Skeletal muscle cell (primary cell): ENCODE results near the gene ROR1.
"Not testable (repeated sequence)": the region's sequence is repeated elsewhere in the genome, so short reads cannot be mapped to it uniquely, and the experiment has no call there.

ENCODE experiments used
- DNase-seq: peaks from one replicate; pipeline ENCODE4 v3.0.0-alpha.2; 2010; ENCODE audit warnings: low read depth
- H3K4me3 ChIP-seq: 2 replicates; pipeline ENCODE4 v1.5.1; 2011; ENCODE audit warnings: low read depth, mild to moderate bottlenecking, control low read depth, low read length, moderate library complexity

Gene ROR1

DNA sequence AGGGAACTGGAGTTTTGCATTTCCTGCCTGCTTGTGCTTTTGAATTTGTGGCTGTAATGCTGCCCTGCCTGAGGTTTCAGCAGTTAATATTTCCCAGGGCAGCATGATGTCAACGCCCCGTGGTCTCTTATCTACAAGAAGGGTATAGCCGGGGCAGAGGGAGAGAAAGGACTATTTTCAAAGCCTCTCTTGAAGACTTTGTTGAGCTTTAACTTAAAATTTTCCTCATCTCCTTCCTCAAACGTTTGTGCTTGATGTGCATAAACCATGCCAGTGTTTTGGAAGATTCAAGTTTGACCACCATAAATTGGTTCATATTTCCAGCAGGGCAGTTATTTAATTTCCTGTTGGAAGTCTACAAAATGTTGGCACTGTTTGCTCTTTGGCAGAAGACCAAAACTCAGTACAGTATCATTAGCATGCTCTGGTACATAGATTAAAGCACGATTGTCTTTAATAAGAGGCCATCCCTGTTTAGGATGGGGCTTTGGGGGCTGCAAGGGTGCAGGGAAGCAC lies 43.4 kb downstream of the ROR1 start:
- no peak overlapping the region for H3K4me3 ChIP-seq
- no peak for DNase-seq

DNA sequence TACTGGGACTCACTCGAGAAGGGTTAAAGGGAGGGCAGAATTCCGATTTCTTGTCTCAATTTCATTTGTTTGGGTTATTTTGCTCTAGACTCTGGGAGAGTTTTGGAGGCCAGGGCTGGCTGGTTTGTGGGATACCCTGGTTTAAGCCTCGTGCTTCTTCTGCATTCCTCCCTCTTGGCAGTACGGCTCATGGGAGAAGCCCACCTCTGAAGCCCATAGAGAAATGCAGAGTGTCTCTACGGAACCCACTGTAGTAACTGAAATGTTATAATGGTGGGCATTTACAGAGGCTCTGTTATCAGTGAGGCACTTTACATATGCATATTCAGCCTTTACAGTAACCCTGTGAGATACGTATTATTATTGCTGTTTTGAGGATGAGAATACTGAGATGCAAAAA lies 43.9 kb downstream of the ROR1 start:
- no peak overlapping the region for H3K4me3 ChIP-seq
- no peak for DNase-seq

DNA sequence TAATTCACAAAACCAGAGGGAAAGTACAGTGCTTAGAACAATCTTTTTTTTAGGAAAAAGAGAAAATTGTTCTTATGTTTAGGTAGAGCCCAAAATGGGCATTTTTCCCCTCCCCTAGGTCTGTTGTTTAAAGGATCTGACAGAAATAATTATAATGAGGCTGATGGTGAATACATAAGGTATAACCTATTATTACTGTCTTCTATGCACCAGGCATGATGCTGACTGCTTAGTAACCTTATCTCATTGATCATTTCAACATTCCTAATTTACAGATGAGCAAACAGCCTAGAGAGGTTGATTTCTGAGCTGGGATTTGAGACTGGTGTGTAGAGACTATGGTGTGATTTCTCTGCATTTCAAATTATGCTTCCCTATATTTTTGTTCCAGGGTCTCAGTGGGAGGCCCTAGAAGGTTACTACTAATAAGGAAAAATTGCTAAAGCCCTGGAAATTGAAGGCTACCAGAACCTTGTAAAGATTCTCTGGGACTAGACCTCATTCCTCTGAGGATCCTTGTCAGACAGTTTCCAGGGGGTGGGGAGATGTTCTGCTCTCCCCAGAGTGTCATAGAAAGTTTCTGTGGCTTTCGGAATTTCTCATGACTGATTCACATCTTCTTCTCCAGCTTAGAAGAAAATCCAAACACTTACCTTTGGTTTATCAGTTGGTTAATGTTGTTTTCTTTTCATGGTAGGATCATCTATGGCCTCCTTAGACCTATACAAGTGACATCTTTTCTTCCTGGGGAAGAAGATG lies 44.9 kb downstream of the ROR1 start:
- DNase-seq: no peak
- no peak overlapping the region for H3K4me3 ChIP-seq

DNA sequence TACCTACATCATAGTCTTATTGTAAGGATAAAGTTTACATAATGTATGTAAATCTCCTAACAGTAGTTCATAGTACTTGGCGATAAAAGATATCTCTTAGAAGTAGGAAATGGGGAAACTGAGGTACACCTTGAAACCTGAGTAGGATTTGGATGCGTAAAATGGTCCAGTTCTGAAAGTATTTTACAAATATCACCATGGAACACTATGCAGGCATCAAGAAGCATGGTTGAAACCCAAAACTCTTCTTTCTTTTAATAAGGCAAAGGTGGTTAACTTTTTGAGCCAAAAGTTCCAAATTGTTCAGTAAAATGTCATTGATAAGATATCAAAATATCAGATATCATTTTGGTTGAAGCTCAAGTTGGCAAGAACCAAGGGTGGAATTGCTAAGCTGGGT lies 46.0 kb downstream of the ROR1 start:
- DNase-seq: no peak

DNA sequence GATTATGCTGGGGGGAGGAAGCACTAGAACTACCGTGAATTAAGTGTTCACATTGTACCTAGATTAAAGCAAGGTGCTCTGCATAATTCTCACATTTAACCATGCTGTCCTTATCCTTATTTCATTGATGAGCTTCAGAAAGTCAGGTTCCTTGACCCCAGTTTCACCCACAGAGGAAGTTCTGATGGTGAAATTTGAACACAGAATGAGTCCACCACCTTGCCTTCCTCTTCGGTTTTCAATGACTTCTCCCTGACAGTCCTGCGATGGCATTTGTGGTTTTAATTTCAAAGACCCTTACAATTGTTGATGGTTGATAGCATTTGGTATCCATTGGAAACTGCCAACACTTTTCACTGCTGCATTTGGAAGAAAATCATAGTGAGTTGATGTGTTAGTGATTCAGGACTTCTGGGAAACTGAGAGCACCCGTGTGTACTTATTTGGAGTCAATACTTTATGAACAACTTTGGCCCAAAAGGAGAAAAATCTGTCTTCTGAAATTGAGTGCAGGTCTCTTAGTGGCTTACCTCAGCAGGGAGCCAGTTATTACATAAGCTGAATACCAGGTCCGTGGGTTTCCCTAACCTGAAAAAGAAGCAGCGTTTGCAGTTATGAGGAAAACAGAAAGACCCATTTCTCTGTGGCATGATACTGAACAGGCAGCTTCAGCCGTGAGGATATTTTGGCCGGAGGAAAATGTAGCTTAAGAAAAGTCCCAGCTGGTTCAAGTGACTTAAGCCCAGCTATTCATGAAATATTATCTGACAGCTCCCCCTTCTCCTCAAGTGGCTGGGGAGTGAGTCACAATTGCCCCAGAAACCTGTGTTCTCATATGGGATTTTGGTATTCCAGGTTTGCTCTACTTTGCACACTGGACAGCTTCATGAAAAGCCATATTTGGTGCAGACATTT lies 47.5 kb downstream of the ROR1 start:
- H3K4me3 ChIP-seq: no peak overlapping the region
- no peak for DNase-seq

More for the DNA sequence above, 46.0 kb downstream of the ROR1 start:
- H3K4me3 ChIP-seq: no peak overlapping the region

DNA sequence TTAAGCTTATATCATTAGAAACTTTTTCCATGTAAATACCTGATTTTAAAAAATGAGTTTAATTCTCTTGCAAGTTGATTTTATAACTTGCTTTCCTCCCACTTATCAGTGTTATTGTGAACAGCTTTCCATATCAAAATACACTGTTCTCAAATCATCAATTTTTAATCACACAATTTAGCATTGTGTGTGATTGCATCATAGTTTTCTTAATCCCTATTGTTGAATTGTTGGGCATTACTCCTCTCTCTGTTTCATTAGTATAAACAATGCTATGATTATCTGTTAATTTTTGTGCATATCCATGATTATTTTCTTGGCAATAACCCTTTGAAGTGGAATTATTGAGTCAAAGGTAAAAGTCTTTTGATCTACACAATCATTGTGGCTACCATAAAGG lies 48.7 kb downstream of the ROR1 start:
- no peak overlapping the region for H3K4me3 ChIP-seq
- DNase-seq: no peak

DNA sequence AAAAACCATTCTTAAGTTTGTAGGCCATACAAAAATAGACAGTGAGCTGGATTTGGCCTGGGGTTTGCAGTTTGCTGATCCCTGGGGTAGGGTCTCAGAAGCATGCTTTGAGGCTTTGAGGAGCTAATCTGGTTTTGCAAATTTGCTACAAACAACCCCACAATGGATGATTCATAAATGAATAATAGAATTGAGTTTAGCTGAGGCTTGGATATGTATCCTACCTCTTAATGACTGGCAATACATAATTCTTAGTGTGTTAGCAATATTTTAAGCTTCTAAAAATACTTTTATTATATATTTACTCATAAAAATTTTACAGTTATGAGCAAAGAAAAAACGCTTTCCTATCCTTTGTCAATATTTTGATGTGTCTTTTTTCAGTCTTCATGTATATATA lies 50.6 kb downstream of the ROR1 start:
- DNase-seq: no peak
- no peak overlapping the region for H3K4me3 ChIP-seq

DNA sequence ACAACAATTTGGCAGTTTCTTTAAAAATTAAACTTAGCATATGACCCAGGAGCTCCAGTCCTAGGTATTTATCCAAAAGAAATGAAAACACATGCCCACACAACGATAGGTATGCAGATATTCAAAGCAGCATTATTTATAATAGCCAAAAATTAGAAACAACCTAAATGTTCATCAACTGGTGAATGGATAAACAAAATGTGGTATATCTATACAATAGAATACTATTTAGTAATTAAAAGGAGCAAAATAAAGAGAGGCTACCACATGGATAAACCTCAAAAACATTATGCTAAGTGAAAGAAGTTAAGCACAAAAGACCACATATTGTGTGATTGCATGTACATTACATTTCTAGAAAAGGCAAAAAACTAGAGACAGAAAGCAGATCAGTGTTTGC lies 51.3 kb downstream of the ROR1 start:
- DNase-seq: no peak
- no peak overlapping the region for H3K4me3 ChIP-seq

DNA sequence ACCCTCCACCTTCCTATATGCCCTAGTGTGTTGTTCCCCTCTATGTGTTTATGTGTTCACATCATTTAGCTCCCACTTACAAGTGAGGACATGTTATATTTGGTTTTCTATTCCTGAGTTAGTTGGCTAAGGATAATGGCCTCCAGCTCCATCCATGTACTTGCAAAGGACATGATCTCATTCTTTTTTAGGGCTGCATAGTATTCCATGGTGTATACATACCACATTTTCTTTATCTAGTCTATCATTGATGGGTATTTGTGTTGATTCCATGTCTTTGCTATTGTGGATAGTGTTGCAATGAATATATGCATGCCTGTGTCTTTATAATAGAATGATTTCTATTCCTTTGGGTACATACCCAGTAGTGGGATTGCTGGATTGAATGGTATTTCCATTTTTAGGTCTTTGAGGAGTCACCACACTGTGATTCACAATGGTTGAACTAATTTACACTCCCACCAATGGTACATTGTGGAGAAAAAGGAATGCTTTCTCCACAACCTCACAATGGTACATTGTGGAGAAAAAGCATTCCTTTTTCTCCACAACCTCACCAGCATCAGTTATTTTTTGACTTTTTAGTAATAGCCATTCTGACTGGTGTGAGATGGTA lies 52.5 kb downstream of the ROR1 start:
- not testable (repeated sequence) for H3K4me3 ChIP-seq

DNA sequence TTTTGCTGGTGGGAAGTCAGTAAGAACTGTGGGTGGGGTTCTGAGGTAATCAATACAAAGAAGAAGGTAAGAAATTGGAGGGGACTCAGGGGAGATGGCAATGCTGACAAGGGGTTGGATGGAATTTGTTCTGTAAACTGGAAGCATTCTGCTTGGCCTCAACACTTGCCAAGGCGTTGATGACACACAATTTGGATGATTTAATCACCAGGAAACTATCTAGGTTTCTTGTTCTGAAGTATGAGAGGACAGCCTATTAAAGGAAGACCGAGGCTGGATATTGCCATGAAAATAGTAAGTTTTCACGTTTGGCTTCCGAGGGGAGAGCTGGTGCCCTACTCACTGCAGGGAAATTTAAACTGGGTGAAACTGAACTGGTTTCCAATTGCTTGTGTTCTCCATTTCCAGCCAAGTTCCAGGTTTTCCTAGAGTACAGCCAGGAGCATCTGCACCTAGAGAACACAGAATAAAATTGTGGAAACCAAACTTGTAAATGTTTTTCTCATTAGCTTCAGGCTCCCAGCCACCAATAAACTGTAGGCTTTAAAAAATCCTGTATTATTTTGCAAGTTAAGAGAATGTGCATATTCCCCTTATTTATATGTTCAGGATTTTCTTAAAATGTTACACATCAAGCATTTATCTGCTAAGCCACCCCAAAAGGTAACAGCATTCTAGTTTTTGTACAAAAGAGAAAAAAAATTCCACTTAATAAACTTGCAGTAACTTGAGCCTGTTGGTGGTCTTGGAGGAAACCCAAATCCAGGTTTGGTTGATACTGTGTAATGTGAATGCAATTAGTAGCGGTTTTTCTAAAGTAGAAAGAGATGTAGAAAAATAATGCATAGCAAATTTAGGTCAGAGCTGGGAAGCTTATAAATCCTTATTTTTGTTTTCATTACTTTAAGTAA lies 53.8 kb downstream of the ROR1 start:
- no peak for DNase-seq
- H3K4me3 ChIP-seq: no peak overlapping the region

More for the DNA sequence above, 52.5 kb downstream of the ROR1 start:
- DNase-seq: peak; percentile 65

DNA sequence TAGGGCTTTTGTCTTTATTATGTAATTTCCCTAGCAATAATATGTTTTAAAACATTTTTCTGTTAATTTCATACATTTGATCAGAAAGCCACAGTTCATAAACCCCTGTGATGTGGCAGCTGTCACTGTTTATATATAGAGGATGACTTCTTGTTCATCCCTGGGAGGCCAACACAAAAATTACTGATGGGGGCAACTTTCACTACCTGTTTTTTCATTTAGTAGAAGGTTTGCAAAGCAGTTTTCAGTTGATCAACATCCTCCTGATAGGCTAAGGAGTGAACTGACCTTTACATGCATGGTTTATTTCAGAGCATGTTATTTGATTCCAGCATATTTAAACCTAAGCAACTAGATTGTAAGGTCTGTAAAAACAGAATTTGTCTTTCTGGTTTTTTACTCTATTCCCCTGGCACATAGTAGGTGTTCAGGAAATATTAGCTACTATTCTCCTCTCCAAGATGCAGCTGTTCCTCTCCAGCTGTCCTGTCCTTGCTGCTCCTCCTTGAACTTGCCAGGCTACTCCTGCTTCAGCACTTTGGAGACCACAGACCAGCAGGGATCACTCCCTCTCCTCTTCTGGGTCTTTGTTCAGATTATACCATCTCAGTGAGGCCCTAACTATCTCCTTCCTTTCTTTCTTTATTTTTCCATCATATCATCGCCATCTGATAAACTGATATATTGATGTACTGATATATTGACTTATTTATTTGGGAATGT lies 54.7 kb downstream of the ROR1 start:
- DNase-seq: no peak
- no peak overlapping the region for H3K4me3 ChIP-seq

DNA sequence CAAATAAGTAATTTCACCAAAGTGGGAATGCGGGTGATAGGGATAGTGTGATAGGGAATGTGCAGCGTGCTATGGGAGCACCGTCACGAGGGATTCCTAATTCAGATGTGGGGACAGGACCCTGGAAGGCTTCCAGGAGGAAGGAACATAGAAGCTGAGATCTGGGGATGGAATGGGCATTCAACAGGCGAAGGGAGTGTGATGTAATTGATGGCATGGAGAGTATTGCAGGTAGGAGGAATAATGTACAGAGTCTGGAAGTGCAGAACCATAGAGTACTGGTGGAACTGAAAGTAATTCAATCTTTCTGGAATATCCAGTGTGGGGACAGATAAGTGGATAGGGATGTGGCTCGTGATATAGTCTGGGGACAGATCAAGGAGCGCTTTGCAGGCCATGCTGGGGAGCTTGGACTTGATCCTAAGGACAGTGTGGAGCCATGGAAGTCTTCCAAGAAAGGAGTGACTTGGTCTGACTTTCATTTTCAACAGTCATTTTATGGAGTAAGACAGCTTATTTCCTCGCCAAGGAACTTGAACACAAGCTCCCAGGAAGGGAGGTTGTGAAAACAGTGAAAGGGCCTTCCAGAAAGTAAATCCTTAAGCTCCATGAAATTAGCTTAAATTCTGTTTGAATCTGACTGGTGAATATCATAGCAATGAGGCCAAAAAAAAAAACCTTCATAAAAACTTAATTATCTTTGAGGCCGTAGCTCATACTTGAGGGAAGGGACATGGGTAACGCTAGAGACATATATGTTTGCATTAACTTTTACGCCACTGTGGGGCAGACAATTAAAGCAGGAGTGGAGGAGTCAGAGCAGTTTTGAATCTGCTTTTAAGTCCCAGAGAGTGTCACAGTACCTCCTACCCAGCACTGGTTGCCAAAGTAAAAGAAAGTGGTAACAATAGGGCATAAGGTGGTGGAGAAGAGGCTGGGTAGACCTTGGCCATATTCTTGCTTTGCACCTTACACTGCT lies 55.8 kb downstream of the ROR1 start:
- no peak overlapping the region for H3K4me3 ChIP-seq
- no peak for DNase-seq

DNA sequence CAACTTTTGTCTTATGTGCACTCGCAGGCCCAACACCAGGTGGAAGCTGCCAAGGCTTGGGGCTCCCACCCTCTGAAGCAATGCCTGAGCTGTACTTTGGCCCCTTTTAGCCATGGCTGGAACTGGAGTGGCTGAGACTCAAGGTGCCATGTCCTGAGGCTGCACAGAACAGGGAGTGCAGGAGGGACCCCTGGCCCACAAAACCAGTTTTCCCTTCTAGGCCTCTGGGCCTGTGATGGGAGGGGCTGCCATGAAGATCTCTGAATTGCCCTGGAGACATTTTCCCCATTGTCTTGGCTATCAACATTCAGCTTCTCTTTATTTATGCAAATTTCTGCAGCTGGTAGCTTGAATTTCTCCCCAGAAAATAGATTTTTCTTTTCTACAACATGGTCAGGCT lies 57.6 kb downstream of the ROR1 start:
- DNase-seq: no peak
- H3K4me3 ChIP-seq: no peak overlapping the region

DNA sequence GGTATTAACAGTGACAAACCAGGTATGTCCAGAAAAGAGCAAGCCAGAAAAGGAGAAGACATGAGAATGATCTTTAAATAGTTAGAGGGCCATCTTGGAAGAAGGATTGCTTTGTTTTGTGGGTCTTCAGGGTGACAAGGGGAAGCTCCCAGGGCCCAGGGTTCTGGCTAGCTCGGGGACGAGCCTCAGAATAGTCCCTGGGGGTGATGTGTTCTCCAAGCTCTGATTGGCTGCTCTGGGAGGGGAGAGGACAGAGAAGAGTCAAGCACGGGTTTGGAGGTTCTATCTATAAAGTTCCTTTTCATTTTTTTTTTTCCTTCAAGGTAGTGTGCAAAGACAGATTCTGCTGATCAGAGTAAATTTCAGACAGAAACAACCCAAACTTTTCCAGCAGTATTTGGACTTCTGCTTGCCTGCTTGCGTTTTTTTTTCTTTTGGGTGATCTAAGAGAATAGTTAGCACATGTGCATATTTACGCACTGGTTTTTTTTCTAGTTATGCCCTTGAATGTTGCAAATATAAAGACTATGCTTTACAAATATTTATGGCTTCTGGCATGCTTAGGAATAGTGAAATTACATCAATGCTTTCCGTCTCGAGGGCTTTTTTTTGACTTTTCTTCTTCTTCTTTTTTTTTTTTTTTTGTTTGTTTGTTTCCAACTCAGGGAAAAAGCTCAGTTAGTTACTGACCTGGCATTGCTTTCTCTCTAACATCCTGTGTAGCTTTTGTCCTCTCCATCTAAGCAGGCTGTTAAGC lies 59.7 kb downstream of the ROR1 start:
- no peak for DNase-seq
- no peak overlapping the region for H3K4me3 ChIP-seq

DNA sequence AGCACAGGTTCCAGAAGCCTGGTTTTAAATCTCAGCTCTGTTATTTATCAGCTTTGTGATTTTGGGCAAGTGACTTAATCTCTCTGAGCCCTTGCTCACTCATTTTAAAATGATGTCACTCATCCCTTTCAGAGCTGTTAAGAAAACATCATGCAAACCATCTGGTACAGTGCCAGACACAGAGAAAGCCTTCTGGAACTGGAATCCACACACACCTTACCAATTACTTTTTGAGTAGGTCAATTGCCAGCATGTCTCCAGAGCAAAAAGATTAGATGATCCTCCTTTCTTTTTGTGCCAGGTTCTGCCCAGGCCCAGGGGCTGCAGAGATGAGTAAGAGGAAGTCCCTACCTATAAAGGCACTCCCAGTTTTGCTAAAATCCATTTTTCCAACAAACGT lies 61.3 kb downstream of the ROR1 start:
- no peak for DNase-seq

DNA sequence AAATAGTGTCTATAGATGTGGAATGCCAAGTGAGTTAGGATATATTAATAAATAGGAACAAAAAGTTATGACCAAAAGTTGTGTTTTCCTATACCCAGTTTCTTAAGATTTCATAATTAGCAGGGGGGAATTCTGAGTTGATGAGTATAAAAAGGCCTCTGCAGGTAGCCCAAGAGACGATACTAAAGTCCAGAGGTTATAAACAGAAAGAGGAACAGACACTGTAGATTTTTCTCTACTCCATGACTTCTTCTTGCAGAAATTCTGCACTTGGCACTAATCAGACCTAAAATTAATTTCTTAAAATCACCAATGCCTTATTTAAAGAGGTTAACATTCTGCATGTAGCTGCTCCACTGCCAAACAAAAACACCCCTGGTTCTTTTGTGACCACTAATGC lies 62.6 kb downstream of the ROR1 start:
- no peak overlapping the region for H3K4me3 ChIP-seq
- DNase-seq: no peak

More for the DNA sequence above, 61.3 kb downstream of the ROR1 start:
- H3K4me3 ChIP-seq: no peak overlapping the region

DNA sequence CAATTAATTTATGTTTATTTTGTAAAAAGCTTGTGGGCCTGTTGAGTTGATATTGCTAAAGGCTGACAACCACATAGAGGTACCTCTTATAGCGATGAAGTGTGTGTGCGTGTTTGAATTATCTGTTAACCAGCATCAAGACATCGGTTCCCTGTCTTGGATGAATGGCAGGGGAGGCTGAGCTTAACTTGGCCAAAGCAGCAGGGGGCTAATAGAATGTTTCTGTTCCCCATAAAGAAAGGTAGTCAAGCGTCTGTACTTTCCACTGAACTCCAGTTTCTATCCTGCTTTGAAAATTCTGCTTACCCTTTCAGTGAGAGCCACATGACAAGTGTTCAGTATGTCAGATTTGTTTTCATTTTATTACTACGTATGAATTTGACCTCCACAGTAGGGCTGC lies 63.0 kb downstream of the ROR1 start:
- no peak overlapping the region for H3K4me3 ChIP-seq
- no peak for DNase-seq
